Measurements from ENCODE around the gene ANKRD33B.

ANKRD33B gene

DNA sequence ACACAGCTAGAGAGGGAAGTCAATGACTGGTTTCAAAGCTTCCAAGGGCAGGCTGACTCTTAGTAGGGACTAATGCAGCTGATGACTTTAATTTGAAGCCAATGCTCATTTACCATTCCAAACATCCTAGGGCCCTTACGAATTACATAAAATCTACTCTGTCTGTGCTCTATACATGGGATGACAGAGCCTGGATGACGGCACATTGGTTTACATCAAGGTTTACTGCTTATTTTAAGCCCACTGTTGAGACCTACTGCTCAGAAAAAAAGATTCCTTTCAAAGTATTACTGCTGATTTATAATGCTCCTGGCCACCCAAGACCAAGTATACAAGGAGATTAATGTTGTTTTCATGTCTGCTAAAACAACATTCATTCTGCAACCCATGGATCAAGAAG, 123.0 kb downstream of the ANKRD33B start:
- no peaks in the 10 kb centered on the region for H3K27me3 Mint-ChIP-seq
- no peak overlapping the region for H3K27ac Mint-ChIP-seq
- peaks cover 79% of the 10 kb centered on the region for H3K36me3 Mint-ChIP-seq (ENCODE audit: low read depth)

DNA sequence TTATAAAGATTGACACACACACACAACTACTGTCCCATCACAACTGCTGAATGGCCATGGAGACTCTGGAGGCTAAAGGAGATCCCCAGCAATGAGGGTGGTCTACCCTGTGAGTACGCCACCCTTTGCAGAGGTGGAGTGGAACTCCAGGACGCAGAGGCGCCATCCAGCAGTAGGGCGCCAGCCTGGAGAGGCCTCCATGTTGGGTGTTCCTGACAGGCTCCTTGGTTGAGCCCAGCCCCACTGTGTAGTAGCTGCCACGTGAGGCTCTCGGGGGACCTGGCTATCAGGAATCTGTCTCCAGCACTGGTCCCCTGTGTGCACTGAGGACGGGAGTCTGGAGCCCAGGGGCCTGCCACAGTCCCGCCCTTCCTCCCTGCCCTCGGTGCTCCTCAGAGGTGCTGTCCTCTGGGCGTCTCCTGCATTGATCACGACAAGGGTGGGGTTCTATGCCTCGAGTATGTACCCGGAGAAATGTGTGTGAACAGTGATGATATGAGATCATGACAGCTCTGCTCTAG, 124.8 kb downstream of the ANKRD33B start:
- intact Hi-C loops (cut with micrococcal nuclease) = no loop called here
- Mint-ChIP-seq H3K27me3 (no peaks in the 10 kb centered on the region), H3K4me3 (no peak overlapping the region), H3K36me3 (ENCODE audit: low read depth) (peaks cover 73% of the 10 kb centered on the region), H3K9me3 (no peaks in the 10 kb centered on the region), H3K4me1 (ENCODE audit: low read depth) (peaks cover 41% of the 10 kb centered on the region), H3K27ac (peak overlapping the region; percentile 64)

More for the DNA sequence above, 123.0 kb downstream of the ANKRD33B start:
- Mint-ChIP-seq H3K4me3 (no peak overlapping the region), H3K9me3 (no peaks in the 10 kb centered on the region), H3K4me1 (ENCODE audit: low read depth) (peaks cover 59% of the 10 kb centered on the region)
- intact Hi-C loops (cut with micrococcal nuclease) = no loop called here

DNA sequence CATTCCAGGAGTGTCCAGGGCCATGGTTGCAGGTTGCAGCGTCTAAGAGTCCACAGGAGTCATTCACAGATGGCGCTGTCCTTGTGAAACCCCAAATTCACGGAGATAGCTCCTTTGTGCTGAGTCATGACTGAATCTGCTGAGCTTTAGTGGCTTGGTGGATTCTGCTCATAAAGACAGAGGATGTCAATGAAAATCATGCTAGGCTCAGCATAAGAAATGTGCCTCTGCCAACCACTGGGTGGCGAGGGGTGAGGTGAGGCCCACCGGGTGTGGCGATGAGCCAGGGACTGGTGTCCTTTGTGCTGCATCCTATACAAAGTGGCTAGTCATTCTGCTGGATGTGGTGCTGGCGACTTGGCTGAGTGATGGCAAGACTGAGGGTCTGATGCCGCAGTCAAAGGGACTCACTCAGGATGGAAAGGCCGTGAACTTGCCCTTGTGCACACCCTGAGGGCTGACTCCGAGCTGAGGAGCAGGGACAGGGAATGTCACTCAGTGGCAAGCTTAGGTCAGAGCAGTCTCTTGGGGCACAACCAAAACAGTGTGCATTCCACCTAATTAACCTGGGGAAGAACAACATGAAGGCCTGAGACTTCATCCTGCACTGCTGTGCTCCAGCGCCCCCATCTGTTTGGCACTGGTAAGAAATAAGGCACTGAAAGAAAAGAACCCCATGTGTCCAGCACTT, 125.7 kb downstream of the ANKRD33B start:
- H3K4me3 Mint-ChIP-seq = no peak overlapping the region
- peaks cover 73% of the 10 kb centered on the region for H3K36me3 Mint-ChIP-seq (ENCODE audit: low read depth)
- H3K4me1 Mint-ChIP-seq (ENCODE audit: low read depth) = peaks cover 33% of the 10 kb centered on the region
- peak overlapping the region; percentile 64 for H3K27ac Mint-ChIP-seq
- no peaks in the 10 kb centered on the region for H3K9me3 Mint-ChIP-seq
- no peaks in the 10 kb centered on the region for H3K27me3 Mint-ChIP-seq
- intact Hi-C loops (cut with micrococcal nuclease) = loop anchor here (5.0 to 10.0 kb wide), 3 partner anchors 237 to 805 kb away; no protein-coding TSS in a partner anchor

DNA sequence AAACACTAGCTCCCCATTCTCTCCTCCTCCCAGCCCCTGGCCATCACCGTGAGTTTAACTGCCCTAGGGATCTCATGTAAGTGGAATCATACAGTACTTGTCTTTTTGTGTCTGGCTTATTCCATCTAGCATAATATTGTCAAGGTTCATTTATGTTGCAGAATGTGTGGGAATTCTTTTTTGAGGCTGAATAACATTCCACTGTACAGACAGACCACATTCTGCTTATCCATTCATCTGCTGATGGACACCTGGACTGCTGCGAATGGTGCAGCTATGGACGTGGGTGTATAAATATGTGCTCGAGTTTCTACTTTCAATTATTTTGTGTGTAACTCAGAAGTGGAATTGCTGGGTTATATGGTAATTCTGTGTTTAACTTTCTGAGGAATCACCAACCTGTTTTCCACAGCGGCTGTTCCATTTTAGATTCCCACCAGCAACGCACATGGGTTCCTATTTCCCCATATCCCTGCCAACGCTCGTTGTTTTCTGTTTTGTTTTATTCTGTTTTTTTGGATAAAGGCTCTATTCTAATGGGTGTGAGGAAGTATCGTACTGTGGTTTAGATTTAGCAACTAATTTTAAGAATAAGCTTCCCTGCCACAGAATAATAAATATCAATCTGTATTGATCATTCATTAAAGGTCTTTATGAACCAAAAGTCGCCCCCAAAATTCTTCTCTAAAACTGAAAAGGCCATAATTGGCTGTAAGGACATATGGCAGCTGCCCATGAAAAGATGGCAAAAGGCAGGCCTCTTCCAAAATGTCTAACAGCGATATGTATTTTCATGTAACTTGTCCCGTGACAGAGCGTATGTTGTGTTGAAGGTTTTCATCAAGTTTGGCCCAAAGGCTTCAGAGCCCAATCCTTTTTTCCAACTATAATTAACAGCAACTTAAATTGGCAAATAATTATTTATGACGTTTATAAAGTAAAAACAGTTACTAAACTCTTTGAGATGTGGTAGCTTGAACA, 126.9 kb downstream of the ANKRD33B start:
- Mint-ChIP-seq H3K27ac (no peak overlapping the region), H3K27me3 (no peaks in the 10 kb centered on the region), H3K4me3 (no peak overlapping the region), H3K36me3 (ENCODE audit: low read depth) (peaks cover 72% of the 10 kb centered on the region), H3K9me3 (no peaks in the 10 kb centered on the region), H3K4me1 (ENCODE audit: low read depth) (peaks cover 32% of the 10 kb centered on the region)
- intact Hi-C loops (cut with micrococcal nuclease) = loop anchor here (5.0 to 10.0 kb wide), 3 partner anchors 238 to 804 kb away; no protein-coding TSS in a partner anchor

DNA sequence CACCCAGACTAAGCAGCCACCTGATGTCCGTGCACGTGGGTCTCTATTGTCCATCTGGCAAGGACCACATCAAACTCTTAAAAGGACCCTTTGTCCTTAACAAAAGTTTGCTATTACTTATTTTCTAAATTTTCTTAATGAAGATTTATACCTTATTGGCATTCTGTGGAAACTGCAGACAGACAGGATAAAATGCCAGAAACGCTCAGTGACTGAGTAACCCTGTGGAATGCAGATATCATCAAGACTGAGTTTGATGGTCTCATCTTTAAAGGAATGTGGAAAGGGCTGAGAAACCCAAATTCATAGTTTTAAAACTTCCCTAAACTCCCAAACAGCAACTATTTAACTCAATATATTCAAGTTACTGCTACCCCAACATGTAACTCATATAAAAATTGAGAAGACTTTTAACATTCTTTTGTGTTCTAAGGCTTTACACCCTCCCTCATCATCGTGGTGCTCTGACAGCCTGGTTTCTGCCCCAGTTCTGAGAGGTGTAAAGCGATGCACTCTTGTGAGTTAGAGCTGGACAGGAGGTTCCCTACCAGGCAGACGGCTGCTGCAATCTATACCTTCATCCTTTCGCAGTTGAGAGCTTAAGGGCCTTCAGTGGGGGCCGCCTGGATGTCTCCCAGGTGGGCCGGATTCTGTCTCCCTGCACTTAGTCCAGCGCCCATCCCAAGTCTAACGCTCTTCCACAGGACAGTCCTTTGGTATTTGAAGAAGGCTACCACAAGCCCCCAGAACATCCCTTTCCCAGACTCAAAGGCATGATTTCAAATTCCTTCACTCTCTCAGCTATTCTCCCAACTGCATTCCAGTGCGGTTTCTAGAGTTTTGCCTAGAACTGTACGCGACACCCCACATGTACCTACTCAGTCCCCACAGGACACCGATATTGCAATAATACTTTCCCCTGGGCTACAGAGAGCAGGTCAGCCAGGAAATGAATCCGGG, 128.2 kb downstream of the ANKRD33B start:
- Mint-ChIP-seq H3K27ac (no peak overlapping the region), H3K9me3 (no peaks in the 10 kb centered on the region), H3K27me3 (no peaks in the 10 kb centered on the region), H3K4me1 (ENCODE audit: low read depth) (peaks cover 40% of the 10 kb centered on the region), H3K4me3 (no peak overlapping the region), H3K36me3 (ENCODE audit: low read depth) (peaks cover 68% of the 10 kb centered on the region)
- intact Hi-C loops (cut with micrococcal nuclease) = loop anchor here (5.0 to 10.0 kb wide), 3 partner anchors 240 to 803 kb away; no protein-coding TSS in a partner anchor

DNA sequence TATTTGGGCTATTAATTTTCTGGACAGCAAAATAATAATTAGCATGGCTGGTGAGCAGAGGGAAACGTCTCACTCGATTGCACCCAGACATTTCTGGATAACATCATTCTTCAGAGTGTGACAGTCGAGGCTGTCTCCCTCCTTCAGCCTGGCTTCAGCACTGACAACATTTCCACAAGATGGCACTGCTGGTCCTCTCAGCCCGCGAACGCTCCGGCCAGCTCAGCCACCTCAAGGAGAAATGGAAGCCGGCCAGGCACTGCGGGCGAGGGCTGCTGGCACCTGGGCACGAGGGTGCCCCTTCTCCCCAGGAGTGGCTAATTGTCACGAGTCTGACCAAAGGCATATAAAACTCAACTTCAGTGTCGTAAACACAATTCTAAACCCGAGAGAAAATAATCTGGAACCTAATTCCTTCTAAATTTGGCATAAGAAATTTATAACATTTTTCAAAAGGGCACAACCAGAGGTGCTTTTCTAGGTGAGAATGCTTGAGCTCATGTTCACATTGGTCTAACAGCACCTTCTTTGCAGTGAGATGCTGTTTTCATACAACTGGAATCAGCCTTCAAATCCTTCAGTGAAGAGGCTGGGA, 131.3 kb downstream of the ANKRD33B start:
- Mint-ChIP-seq H3K27ac (peak overlapping the region; percentile 60), H3K4me1 (ENCODE audit: low read depth) (peaks cover 40% of the 10 kb centered on the region), H3K36me3 (ENCODE audit: low read depth) (peaks cover 78% of the 10 kb centered on the region), H3K9me3 (no peaks in the 10 kb centered on the region), H3K4me3 (no peak overlapping the region), H3K27me3 (no peaks in the 10 kb centered on the region)
- intact Hi-C loops (cut with micrococcal nuclease) = loop anchor here (2.0 to 10.0 kb wide), 3 partner anchors 270 to 800 kb away; no protein-coding TSS in a partner anchor

DNA sequence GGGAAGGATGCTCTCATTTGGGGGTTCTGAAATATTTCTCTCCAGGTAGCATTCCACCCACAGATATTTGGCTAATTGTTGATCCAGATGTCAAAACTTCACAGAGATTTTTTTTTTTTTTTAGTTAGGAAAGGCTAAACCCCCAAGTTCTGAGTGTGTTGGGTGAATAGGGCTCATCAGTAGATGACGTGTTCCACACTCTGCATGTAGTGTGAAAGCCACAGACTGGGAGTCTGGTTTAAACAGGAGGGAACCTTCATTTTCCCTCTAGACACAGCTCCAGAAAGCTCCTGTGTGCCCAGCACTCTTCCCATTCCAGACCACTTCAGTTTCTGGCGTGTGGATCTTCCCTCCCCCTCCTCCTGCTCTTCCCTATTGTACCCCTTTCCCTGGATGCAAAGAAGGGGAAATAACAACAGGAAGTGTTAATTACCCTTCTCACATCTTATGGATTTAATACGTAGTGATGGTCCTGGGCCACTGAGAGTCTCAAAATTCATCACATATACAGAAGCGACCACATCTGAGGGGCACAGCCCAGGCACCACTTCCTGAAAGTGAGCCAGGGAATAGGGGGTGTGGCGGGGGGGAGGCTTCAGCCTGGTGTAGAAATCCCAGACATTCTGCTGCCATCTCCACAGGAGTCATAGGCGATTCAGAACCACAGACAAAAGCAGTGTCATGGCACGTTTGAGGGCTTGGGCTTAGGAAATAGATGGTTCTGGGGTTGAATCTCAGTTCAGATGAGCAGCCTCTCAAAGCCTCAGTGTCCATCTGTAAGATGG, 132.1 kb downstream of the ANKRD33B start:
- H3K4me1 Mint-ChIP-seq (ENCODE audit: low read depth) = peaks cover 32% of the 10 kb centered on the region
- H3K9me3 Mint-ChIP-seq = no peaks in the 10 kb centered on the region
- H3K27ac Mint-ChIP-seq = no peak overlapping the region
- no peaks in the 10 kb centered on the region for H3K27me3 Mint-ChIP-seq
- intact Hi-C loops (cut with micrococcal nuclease) = loop anchor here (2.0 to 10.0 kb wide), 3 partner anchors 269 to 799 kb away; no protein-coding TSS in a partner anchor
- no peak overlapping the region for H3K4me3 Mint-ChIP-seq
- H3K36me3 Mint-ChIP-seq (ENCODE audit: low read depth) = peaks cover 75% of the 10 kb centered on the region

DNA sequence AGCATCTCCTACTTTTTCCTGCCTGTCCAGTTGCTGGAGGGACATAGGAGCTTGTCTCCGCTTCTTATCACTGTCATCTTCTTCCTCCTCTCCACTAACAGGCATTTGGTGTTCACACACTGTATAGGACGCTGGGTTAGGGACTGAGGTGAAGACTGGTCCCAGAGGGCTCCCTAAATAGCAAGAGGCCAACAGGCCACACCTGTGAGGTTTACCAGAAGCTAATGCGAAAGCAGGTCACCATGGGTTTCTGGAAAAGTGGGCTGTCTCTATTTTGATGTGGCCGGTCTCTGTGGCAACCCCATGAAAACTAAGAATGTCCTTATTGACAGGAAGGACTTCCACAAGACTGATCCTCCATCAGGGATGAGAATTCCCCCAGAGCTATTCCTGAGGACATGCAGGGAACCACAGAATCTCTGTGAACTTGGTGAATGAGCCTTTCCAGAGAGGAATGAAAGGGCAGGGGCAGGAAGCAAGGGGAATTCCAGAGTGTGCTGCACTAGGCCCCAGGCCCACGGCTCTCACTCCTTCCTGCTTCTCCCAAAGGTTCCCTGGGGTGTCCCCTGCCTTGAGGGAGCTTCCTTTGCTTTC, 135.5 kb downstream of the ANKRD33B start:
- no peak overlapping the region for H3K27ac Mint-ChIP-seq
- H3K9me3 Mint-ChIP-seq = no peaks in the 10 kb centered on the region
- no peaks in the 10 kb centered on the region for H3K27me3 Mint-ChIP-seq
- H3K4me3 Mint-ChIP-seq = no peak overlapping the region
- H3K4me1 Mint-ChIP-seq (ENCODE audit: low read depth) = peaks cover 54% of the 10 kb centered on the region
- intact Hi-C loops (cut with micrococcal nuclease) = loop anchor here (10.0 kb wide), 2 partner anchors 265 to 795 kb away; no protein-coding TSS in a partner anchor
- peaks cover 76% of the 10 kb centered on the region for H3K36me3 Mint-ChIP-seq (ENCODE audit: low read depth)

DNA sequence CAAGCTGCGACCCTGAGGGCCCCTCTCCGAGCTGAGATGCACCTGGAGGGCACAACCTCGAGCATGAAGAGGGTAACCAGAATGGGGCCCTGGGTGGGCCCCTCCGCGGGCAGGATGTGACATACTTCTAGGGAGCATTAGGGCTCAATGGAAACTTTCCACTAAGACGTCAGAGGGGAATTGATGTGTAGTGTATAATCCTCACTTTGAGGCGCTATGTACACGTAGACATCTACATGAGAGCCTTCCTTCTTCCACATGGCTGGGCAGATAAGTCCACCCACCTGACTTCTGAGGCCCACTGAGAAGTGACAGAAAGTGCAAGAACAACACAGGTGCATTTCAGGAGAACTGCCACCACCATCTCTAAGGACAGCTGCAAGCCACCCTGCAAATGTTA, 136.1 kb downstream of the ANKRD33B start:
- intact Hi-C loops (cut with micrococcal nuclease) = loop anchor here (5.0 to 10.0 kb wide), 3 partner anchors 157 to 795 kb away; no protein-coding TSS in a partner anchor
- Mint-ChIP-seq H3K4me1 (ENCODE audit: low read depth) (peaks cover 60% of the 10 kb centered on the region), H3K4me3 (no peak overlapping the region), H3K36me3 (ENCODE audit: low read depth) (peaks cover 75% of the 10 kb centered on the region), H3K27ac (no peak overlapping the region), H3K27me3 (no peaks in the 10 kb centered on the region), H3K9me3 (no peaks in the 10 kb centered on the region)

DNA sequence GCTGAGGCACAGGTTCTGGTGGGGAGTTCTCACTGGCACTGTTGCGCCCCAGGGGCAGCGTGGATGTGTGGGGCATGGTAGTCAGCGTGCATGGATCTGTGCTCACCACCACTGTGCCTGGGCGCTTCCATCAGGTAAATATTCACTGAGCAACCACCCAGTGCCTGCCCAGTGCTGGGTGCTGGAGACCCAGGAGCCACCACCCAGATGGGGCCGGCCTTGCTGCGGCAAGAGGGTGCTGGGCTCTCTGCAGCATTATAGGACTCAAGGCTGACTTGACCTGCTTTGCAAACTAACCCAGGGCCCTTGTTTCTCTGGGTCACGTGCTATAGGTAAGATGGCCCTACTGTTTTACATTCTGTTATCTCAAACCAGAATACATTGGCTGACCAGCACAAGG, 136.6 kb downstream of the ANKRD33B start:
- intact Hi-C loops (cut with micrococcal nuclease) = loop anchor here (5.0 kb wide), 1 partner anchor 157 kb away; no protein-coding TSS in a partner anchor
- Mint-ChIP-seq H3K9me3 (no peaks in the 10 kb centered on the region), H3K27me3 (no peaks in the 10 kb centered on the region), H3K4me3 (no peak overlapping the region), H3K27ac (no peak overlapping the region), H3K4me1 (ENCODE audit: low read depth) (peaks cover 60% of the 10 kb centered on the region), H3K36me3 (ENCODE audit: low read depth) (peaks cover 75% of the 10 kb centered on the region)

DNA sequence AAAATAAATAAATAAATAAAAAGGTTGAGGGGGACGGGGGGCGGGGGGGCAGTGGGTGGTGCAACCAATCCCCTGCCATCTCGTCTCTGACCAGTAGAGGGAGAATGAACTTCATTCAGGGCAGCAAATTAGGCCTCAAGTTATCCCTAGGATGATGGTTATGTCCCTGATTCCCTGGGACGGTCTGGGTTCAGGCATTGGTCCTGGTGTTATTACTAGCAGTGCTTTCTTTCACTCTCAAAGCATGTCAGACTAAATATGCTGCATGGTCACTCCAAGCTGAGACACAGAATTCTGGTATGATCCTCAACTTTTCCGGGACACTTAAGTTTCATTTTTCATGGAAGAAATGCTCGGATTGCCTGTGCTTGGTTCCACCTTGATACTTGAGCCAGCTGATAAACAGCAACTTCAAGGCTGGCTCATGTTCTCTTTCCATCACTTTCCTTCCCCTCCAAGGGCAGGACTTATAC, 137.7 kb downstream of the ANKRD33B start:
- Mint-ChIP-seq H3K4me3 (no peak overlapping the region), H3K27ac (no peak overlapping the region)

More for the DNA sequence above, 137.7 kb downstream of the ANKRD33B start:
- Mint-ChIP-seq H3K4me1 (ENCODE audit: low read depth) (peaks cover 54% of the 10 kb centered on the region), H3K9me3 (no peaks in the 10 kb centered on the region), H3K36me3 (ENCODE audit: low read depth) (peaks cover 76% of the 10 kb centered on the region), H3K27me3 (no peaks in the 10 kb centered on the region)
- intact Hi-C loops (cut with micrococcal nuclease) = loop anchor here (1.0 to 5.0 kb wide), 2 partner anchors 59 to 156 kb away; no protein-coding TSS in a partner anchor
